ENCODE data around the gene NCAM1.
"Not testable (repeated sequence)": the region's sequence is repeated elsewhere in the genome, so short reads cannot be mapped to it uniquely, and the experiment has no call there.

The NCAM1 gene

DNA sequence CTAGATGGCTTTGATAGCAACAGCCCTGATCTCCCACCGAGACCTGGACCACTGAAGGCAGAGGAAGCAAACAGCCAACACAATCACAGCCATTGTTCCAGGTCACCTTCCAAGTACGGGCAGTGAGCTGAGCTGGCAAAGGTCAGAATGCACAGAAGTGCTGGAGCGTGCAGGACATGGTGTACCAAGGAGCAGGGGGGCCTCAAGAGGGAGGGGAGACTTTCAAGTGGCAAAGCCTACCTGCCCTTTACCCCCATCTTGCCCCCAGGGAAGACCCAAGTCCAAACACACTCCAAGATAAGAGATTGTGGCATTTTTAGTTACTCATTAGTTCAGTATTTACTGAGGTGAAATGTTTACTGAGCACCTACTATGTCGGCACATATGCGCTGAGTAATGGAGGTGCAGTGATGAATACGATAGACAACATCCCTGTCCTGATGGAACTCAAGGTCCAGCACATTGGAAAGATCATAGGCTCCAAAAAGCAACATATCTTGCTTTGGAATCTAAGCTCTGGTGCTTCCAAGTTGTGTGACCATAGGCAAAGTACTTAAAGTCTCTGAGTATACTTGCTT, 327.2 kb downstream of the NCAM1 start:
- ChIA-PET CTCF (interaction anchor here (0.8 to 4.8 kb wide), 7 partner anchors 10 to 1000 kb away, joined by 3 to 39 read pairs (median 8); no protein-coding TSS in a partner anchor), POLR2A (no interaction called here)
- Histone ChIP-seq H3K4me3 (ENCODE audit: control insufficient read depth in 1 of 7, extremely low read depth in 1 of 7, insufficient read depth in 4 of 7, low read depth in 2 of 7, low read length in 6 of 7) (no peak overlapping the region), H3K36me3 (ENCODE audit: control insufficient read depth in 4 of 4, insufficient read depth in 4 of 4, low read length in 3 of 4) (no peaks in the 10 kb centered on the region), H3K27ac (ENCODE audit: insufficient read depth in 1 of 2, low read depth in 1 of 2, low read length in 2 of 2, poor library complexity in 1 of 2, severe bottlenecking in 2 of 2) (no peak overlapping the region), H3K27me3 (replicated peaks in 2 of 5; ENCODE audit: control insufficient read depth in 4 of 5, insufficient read depth in 5 of 5, low read length in 4 of 5) (peaks cover 0 to 11% (median 0%) of the 10 kb centered on the region in 5 experiments), H3K4me1 (ENCODE audit: control extremely low read depth in 1 of 4, control insufficient read depth in 4 of 4, insufficient read depth in 4 of 4, low read length in 3 of 4) (no peaks in the 10 kb centered on the region), H3K9me3 (ENCODE audit: control extremely low read depth in 1 of 5, control insufficient read depth in 4 of 5, insufficient read depth in 2 of 5, low read depth in 1 of 5, low read length in 4 of 5) (no peaks in the 10 kb centered on the region)
- 100% methylated on average over 5 of the region's 6 CpGs for WGBS (ENCODE audit: insufficient coverage)
- DNase-seq: no peak

DNA sequence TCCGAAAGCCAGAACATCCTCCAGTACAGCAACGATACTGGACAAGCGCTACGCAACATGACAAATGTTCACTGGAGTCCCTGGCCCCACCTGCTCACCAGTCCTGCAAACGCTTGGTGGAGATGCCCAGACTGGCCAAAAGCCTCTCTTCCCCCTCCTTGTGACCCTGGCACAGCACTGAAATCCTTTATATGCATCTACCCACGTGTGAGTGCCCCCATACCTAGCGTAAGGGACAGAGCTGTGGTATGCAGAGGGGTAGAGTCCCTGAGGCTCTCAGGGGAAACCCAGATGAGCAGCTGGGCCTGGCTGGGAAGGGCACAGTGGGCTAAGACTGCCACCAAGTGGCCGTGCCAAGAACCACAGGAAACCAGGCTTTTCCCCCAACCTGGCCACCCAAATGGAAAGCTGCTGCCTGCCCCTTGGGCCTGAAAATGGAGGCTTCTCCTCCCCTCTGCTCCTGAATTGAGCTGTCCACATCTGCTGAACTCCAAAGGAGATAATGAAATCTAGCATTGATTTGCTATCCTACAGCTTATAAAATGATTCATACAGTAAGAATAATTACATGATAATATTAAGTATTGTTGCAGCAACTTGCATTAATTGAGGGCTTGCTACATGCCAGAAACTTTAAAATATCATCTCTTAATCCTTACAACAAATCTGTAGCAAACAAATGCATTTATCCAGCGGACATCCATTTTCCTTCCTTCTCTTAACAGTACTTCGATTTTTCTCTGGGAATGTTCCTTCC, 328.4 kb downstream of the NCAM1 start:
- peak; percentile 31 to 71 (median 64) for DNase-seq
- no peaks in the 10 kb centered on the region for H3K9me3 ChIP-seq (ENCODE audit: control extremely low read depth in 1 of 5, control insufficient read depth in 4 of 5, insufficient read depth in 2 of 5, low read depth in 1 of 5, low read length in 4 of 5)
- 66% methylated on average over 8 of the region's 10 CpGs for WGBS (ENCODE audit: insufficient coverage)
- H3K36me3 ChIP-seq (ENCODE audit: control insufficient read depth in 4 of 4, insufficient read depth in 4 of 4, low read length in 3 of 4): no peaks in the 10 kb centered on the region
- no peaks in the 10 kb centered on the region for H3K4me1 ChIP-seq (ENCODE audit: control extremely low read depth in 1 of 4, control insufficient read depth in 4 of 4, insufficient read depth in 4 of 4, low read length in 3 of 4)
- no peak overlapping the region for H3K27ac ChIP-seq (ENCODE audit: insufficient read depth in 1 of 2, low read depth in 1 of 2, low read length in 2 of 2, poor library complexity in 1 of 2, severe bottlenecking in 2 of 2)
- CTCF ChIA-PET: interaction anchor here (0.8 to 4.8 kb wide), 24 partner anchors 8 to 1072 kb away, joined by 3 to 39 read pairs (median 3); partner anchors contain the start of gene TTC12
- peaks cover 0 to 7% (median 0%) of the 10 kb centered on the region in 5 experiments for H3K27me3 ChIP-seq (replicated peaks in 2 of 5; ENCODE audit: control insufficient read depth in 4 of 5, insufficient read depth in 5 of 5, low read length in 4 of 5)
- POLR2A ChIA-PET: no interaction called here
- no peak overlapping the region for H3K4me3 ChIP-seq (ENCODE audit: control insufficient read depth in 1 of 7, extremely low read depth in 1 of 7, insufficient read depth in 4 of 7, low read depth in 2 of 7, low read length in 6 of 7)

DNA sequence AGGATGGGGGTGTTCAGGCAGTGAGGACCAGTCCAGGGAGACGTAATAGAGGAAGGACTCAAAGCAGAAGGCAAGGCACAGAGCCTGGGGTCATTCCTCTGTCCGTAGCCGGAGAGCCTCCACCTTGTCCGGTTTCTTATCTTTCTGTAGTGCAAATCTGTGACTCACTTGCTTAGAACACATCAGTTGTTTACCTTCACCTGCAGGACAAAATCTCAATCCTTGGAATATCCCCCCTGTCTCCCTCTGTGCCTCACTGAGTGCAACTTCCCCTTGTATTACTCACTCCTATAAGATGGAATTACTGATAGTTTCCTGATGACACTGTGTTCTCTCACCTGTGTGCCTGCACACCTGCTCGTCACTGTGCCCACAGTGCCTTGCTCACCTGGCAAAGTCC, 332.7 kb downstream of the NCAM1 start:
- CTCF ChIA-PET: no interaction called here
- WGBS (ENCODE audit: insufficient coverage): 87% methylated on average over 5 of the region's 5 CpGs
- Histone ChIP-seq H3K27ac (ENCODE audit: insufficient read depth in 1 of 2, low read depth in 1 of 2, low read length in 2 of 2, poor library complexity in 1 of 2, severe bottlenecking in 2 of 2) (no peak overlapping the region), H3K36me3 (ENCODE audit: control insufficient read depth in 4 of 4, insufficient read depth in 4 of 4, low read length in 3 of 4) (no peaks in the 10 kb centered on the region), H3K4me3 (ENCODE audit: control insufficient read depth in 1 of 7, extremely low read depth in 1 of 7, insufficient read depth in 4 of 7, low read depth in 2 of 7, low read length in 6 of 7) (no peak overlapping the region), H3K9me3 (ENCODE audit: control extremely low read depth in 1 of 5, control insufficient read depth in 4 of 5, insufficient read depth in 2 of 5, low read depth in 1 of 5, low read length in 4 of 5) (no peaks in the 10 kb centered on the region), H3K27me3 (replicated peaks in 2 of 5; ENCODE audit: control insufficient read depth in 4 of 5, insufficient read depth in 5 of 5, low read length in 4 of 5) (peaks cover 0 to 10% (median 1%) of the 10 kb centered on the region in 5 experiments), H3K4me1 (ENCODE audit: control extremely low read depth in 1 of 4, control insufficient read depth in 4 of 4, insufficient read depth in 4 of 4, low read length in 3 of 4) (no peaks in the 10 kb centered on the region)
- POLR2A ChIA-PET: no interaction called here
- DNase-seq: no peak

DNA sequence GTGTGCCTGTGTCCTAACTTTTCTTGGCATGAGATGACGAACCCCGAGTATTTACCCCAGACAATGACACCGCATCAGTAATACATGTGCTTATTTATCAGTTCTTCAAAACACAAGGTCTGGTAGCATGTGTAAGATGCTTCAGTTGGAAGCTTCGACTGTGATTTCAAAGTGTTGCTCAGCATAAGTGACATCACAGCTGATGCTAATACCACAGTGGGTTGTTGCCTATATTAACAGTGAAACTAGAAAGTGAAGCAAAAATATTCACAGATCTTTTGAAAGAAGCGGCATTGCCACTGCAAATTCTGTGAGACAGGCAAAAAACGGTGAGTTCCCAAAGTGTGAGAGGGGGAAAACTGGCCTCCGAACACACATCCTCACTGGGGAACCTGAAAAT, 334.8 kb downstream of the NCAM1 start:
- peaks cover 0 to 7% (median 2%) of the 10 kb centered on the region in 5 experiments for H3K27me3 ChIP-seq (replicated peaks in 2 of 5; ENCODE audit: control insufficient read depth in 4 of 5, insufficient read depth in 5 of 5, low read length in 4 of 5)
- H3K27ac ChIP-seq (ENCODE audit: insufficient read depth in 1 of 2, low read depth in 1 of 2, low read length in 2 of 2, poor library complexity in 1 of 2, severe bottlenecking in 2 of 2): no peak overlapping the region
- no peaks in the 10 kb centered on the region for H3K36me3 ChIP-seq (ENCODE audit: control insufficient read depth in 4 of 4, insufficient read depth in 4 of 4, low read length in 3 of 4)
- H3K4me3 ChIP-seq (ENCODE audit: control insufficient read depth in 1 of 7, extremely low read depth in 1 of 7, insufficient read depth in 4 of 7, low read depth in 2 of 7, low read length in 6 of 7): no peak overlapping the region
- H3K4me1 ChIP-seq (ENCODE audit: control extremely low read depth in 1 of 4, control insufficient read depth in 4 of 4, insufficient read depth in 4 of 4, low read length in 3 of 4): no peaks in the 10 kb centered on the region
- CTCF ChIA-PET: interaction anchor here (0.9 to 1.4 kb wide), 2 partner anchors 9 to 10 kb away, joined by 3 to 5 read pairs; no protein-coding TSS in a partner anchor
- no peaks in the 10 kb centered on the region for H3K9me3 ChIP-seq (ENCODE audit: control extremely low read depth in 1 of 5, control insufficient read depth in 4 of 5, insufficient read depth in 2 of 5, low read depth in 1 of 5, low read length in 4 of 5)
- POLR2A ChIA-PET: no interaction called here
- no peak for DNase-seq
- 97% methylated on average over 5 of the region's 7 CpGs for WGBS (ENCODE audit: insufficient coverage)

DNA sequence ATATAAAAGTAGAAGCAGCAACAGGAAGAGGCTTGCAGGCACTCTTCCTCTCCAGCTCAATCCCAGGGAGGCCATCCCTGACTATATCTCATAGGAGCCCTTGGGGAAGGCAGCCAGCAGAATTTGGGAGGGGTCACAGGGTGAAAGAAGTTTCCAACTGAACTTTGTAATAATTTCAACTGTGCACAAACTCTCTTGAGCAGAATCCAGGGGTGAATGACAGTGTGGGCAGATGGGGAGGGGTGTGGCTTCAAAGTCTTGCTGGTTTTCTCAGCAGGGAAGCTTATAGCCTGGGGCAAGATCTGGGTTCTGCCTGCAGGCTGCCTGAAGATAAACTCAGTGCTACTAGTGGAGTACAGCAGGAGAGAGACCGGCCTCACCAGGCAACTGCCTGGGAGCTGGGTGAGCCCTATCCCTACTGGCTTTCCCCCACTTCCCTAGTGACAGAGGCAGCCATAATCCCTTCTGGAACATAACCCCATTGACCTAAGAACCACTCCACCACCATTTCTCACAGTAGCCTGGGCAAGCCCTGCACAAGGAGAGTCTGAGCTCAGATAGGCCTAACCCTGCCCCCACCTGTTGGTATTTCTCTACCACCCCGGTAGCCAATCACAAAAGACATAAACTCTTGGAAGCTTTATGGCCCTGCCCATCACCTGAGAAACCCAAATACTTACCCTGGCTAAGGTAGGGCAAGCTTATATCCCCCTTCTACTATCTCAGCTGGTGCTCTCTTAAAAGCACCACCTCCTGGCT, 335.4 kb downstream of the NCAM1 start:
- WGBS (ENCODE audit: insufficient coverage): 89% methylated on average over 2 of the region's 2 CpGs
- H3K9me3 ChIP-seq (ENCODE audit: control extremely low read depth in 1 of 5, control insufficient read depth in 4 of 5, insufficient read depth in 2 of 5, low read depth in 1 of 5, low read length in 4 of 5): no peaks in the 10 kb centered on the region
- H3K27ac ChIP-seq (ENCODE audit: insufficient read depth in 1 of 2, low read depth in 1 of 2, low read length in 2 of 2, poor library complexity in 1 of 2, severe bottlenecking in 2 of 2): no peak overlapping the region
- H3K4me1 ChIP-seq (ENCODE audit: control extremely low read depth in 1 of 4, control insufficient read depth in 4 of 4, insufficient read depth in 4 of 4, low read length in 3 of 4): no peaks in the 10 kb centered on the region
- DNase-seq: no peak
- no peak overlapping the region for H3K4me3 ChIP-seq (ENCODE audit: control insufficient read depth in 1 of 7, extremely low read depth in 1 of 7, insufficient read depth in 4 of 7, low read depth in 2 of 7, low read length in 6 of 7)
- peaks cover 0 to 5% (median 2%) of the 10 kb centered on the region in 5 experiments for H3K27me3 ChIP-seq (replicated peaks in 2 of 5; ENCODE audit: control insufficient read depth in 4 of 5, insufficient read depth in 5 of 5, low read length in 4 of 5)
- ChIA-PET POLR2A (no interaction called here), CTCF (interaction anchor here (0.5 to 1.4 kb wide), 4 partner anchors 9 to 1017 kb away, joined by 3 to 5 read pairs (median 3); no protein-coding TSS in a partner anchor)
- no peaks in the 10 kb centered on the region for H3K36me3 ChIP-seq (ENCODE audit: control insufficient read depth in 4 of 4, insufficient read depth in 4 of 4, low read length in 3 of 4)

DNA sequence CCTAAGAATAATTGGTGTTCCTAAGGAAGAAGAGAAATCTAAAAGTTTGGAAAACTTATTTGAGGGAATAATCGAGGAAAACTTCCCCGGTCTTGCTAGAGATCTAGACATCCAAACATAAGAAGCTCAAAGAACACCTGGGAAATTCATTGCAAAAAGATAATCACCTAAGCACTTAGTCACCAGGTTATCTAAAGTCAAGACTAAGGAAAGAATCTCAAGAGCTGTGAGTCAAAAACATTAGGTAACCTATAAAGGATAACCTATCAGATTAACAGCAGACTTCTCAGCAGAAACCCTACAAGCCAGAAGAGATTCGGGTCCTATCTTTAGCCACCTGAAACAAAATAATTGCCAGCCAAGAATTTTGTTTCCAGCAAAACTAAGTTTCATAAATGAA, 337.3 kb downstream of the NCAM1 start:
- CTCF ChIA-PET: interaction anchor here (1.2 kb wide), 1 partner anchor 10 kb away, joined by 3 read pairs; no protein-coding TSS in a partner anchor
- DNase-seq; H3K4me1 ChIP-seq (ENCODE audit: control extremely low read depth in 1 of 4, control insufficient read depth in 4 of 4, insufficient read depth in 4 of 4, low read length in 3 of 4); H3K27me3 ChIP-seq (replicated peaks in 2 of 5; ENCODE audit: control insufficient read depth in 4 of 5, insufficient read depth in 5 of 5, low read length in 4 of 5); H3K27ac ChIP-seq (ENCODE audit: insufficient read depth in 1 of 2, low read depth in 1 of 2, low read length in 2 of 2, poor library complexity in 1 of 2, severe bottlenecking in 2 of 2); H3K4me3 ChIP-seq (ENCODE audit: control insufficient read depth in 1 of 7, extremely low read depth in 1 of 7, insufficient read depth in 4 of 7, low read depth in 2 of 7, low read length in 6 of 7); POLR2A ChIA-PET; H3K36me3 ChIP-seq (ENCODE audit: control insufficient read depth in 4 of 4, insufficient read depth in 4 of 4, low read length in 3 of 4); H3K9me3 ChIP-seq (ENCODE audit: control extremely low read depth in 1 of 5, control insufficient read depth in 4 of 5, insufficient read depth in 2 of 5, low read depth in 1 of 5, low read length in 4 of 5): not testable (repeated sequence)
- 100% methylated on average over 1 of the region's 3 CpGs for WGBS (ENCODE audit: insufficient coverage)
